HL-60 (cell line): ENCODE measurements around the gene RHOF.

ENCODE experiments used
- DNase-seq, 2 experiments: peaks; one replicate each; pipeline ENCODE4 v3.0.0-alpha.2; 2010 to 2020; ENCODE audit warnings: low read depth in 1 of 2, low spot score in 1 of 2
- H3K27ac ChIP-seq: fragments of 250-450 bp; sonication (Bioruptor Pico); replicated peaks from 2 replicates; pipeline ENCODE4 v1.5.1; 2020; ENCODE audit warnings: mild to moderate bottlenecking, moderate library complexity
- H3K27me3 ChIP-seq: fragments of 250-450 bp; sonication (Bioruptor Pico); 2 replicates; pipeline ENCODE4 v1.5.1; 2021; ENCODE audit warnings: mild to moderate bottlenecking, moderate library complexity; ENCODE audit not compliant: insufficient read depth, poor library complexity, severe bottlenecking
- H3K4me3 ChIP-seq: replicated peaks from 2 replicates; pipeline ENCODE4 v1.5.1; 2011; ENCODE audit warnings: mild to moderate bottlenecking, control low read depth, low read length; ENCODE audit not compliant: insufficient read depth
- CTCF ChIP-seq: IDR thresholded peaks from one replicate; pipeline ENCODE4 v1.5.1; 2011; ENCODE audit warnings: low read length, control low read depth, inconsistent platforms; ENCODE audit not compliant: insufficient read depth
- GABPA ChIP-seq: IDR thresholded peaks from 2 replicates; pipeline ENCODE4 v1.6.1; 2012; ENCODE audit warnings: low read depth
- POLR2AphosphoS5 ChIP-seq: IDR thresholded peaks from 2 replicates; pipeline ENCODE4 v1.6.1; 2012; ENCODE audit warnings: low read depth
- REST ChIP-seq: IDR thresholded peaks from 2 replicates; pipeline ENCODE4 v1.6.1; 2012; ENCODE audit warnings: low read depth; ENCODE audit not compliant: insufficient replicate concordance
- SPI1 ChIP-seq: IDR thresholded peaks from 2 replicates; pipeline ENCODE4 v1.6.1; 2012; ENCODE audit warnings: low read depth, mild to moderate bottlenecking, borderline replicate concordance

RHOF gene

GRCh38 chr12:121812320-121812871 is 18.9 kb upstream of the RHOF start:
- Histone ChIP-seq H3K4me3 (peak overlapping the region; percentile 81), H3K27ac (peak overlapping the region; percentile 80)

GRCh38 chr12:121811434-121812319 is 18.2 kb upstream of the RHOF start:
- Histone ChIP-seq H3K4me3 (peak overlapping the region; percentile 81), H3K27me3 (no peaks in the 10 kb centered on the region), H3K27ac (peak overlapping the region; percentile 80)
- peak; percentile 81 to 86 for DNase-seq
- TF ChIP-seq SPI1 (peak; percentile 67; the same call in 1 of the 2 replicates), CTCF (peak; percentile 49), REST (no peak)

More at GRCh38 chr12:121812320-121812871, 18.9 kb upstream of the RHOF start:
- DNase-seq: peak in 1 of 2 experiments; percentile 73
- no peaks in the 10 kb centered on the region for H3K27me3 ChIP-seq
- TF ChIP-seq GABPA (no peak), POLR2AphosphoS5 (peak; percentile 25), CTCF (no peak), SPI1 (no peak), REST (no peak)

GRCh38 chr12:121810833-121811433 is 17.4 kb upstream of the RHOF start:
- no peak for TF ChIP-seq GABPA
- TF ChIP-seq POLR2AphosphoS5: peak; percentile 19; the same call in 1 of the 2 replicates
- TF ChIP-seq REST: no peak
- no peak for TF ChIP-seq CTCF
- TF ChIP-seq SPI1: no peak
- no peaks in the 10 kb centered on the region for H3K27me3 ChIP-seq
- H3K4me3 ChIP-seq: peak overlapping the region; percentile 81
- peak overlapping the region; percentile 80 for H3K27ac ChIP-seq
- peak in 1 of 2 experiments; percentile 65 for DNase-seq
